Psoas muscle (tissue), 8 donors: ENCODE results near the gene TMEM147. TPM values are rescaled to one million over a fixed set of nuclear protein-coding genes. Genes with fewer than 3 reads are reported as not detected.

Experiments
- ATAC-seq, 4 donors: fragments of 200-7000 bp; cut with Tn5 transposase; one replicate each; pipeline ENCODE4 v1.9.1; 2020; ENCODE audit warnings: moderate library complexity in 3 of 4, mild to moderate bottlenecking in 2 of 4
- DNase-seq, 2 donors: peaks; one replicate each; pipeline ENCODE4 v3.0.0-alpha.2; 2020
- H3K27ac ChIP-seq: fragments of 200-600 bp; one replicate; pipeline ENCODE4 v1.8.0; 2022
- H3K27me3 ChIP-seq, 3 donors: fragments of 200-600 bp in 1 of 3; one replicate each; pipeline versions ENCODE4 v1.6.1 to v1.8.0; 2013 to 2022; ENCODE audit warnings: low read length in 2 of 3, mild to moderate bottlenecking in 2 of 3, moderate library complexity in 1 of 3; ENCODE audit not compliant: insufficient read depth in 3 of 3
- H3K36me3 ChIP-seq, 2 donors: fragments of 200-600 bp in 1 of 2; one replicate each; pipeline versions ENCODE4 v1.6.1 to v1.8.0; 2013 to 2022; ENCODE audit warnings: low read depth in 1 of 2, mild to moderate bottlenecking in 1 of 2, moderate library complexity in 1 of 2; ENCODE audit not compliant: insufficient read depth in 1 of 2
- H3K4me1 ChIP-seq: fragments of 200-600 bp; one replicate; pipeline ENCODE4 v1.8.0; 2022
- H3K4me3 ChIP-seq: fragments of 200-600 bp; one replicate; pipeline ENCODE4 v1.8.0; 2022; ENCODE audit warnings: mild to moderate bottlenecking
- H3K9me3 ChIP-seq: fragments of 200-600 bp; one replicate; pipeline ENCODE4 v1.8.0; 2022
- CTCF ChIP-seq: fragments of 200-600 bp; IDR thresholded peaks from one replicate; pipeline ENCODE4 v1.8.0; 2022; ENCODE audit warnings: antibody characterized with exemption
- WGBS, 3 donors: extraction: QIAGEN DNeasy Blood & Tissue Kit; methylation state at CpG; one replicate each; pipeline versions ENCODE4 v1.1.6 to v1.1.7; 2013; 5-methylcytosine and 5-hydroxymethylcytosine counted together
- intact Hi-C, 2 donors: fragments of 100-400 bp; cut with DNase I; formaldehyde crosslinking; loops; one replicate each; pipeline versions ENCODE4 v1.11.0 to v1.14.2; 2022
- polyA plus RNA-seq, 3 donors: library from polyadenylated mRNA; stranded (reverse); fragments of 200-250 nt; gene quantifications; one replicate each; pipeline ENCODE4 v1.2.3, GENCODE V29; 2013
- total RNA-seq, 4 donors: library from RNA; stranded (reverse); fragmentation: NEBNext Ultra II Directional in 2 of 4; extraction: Animal tissue kit (Norgen Biotek cat#: 25700) in 2 of 4; gene quantifications; one replicate each; pipeline versions ENCODE4 v1.2.1 to v1.2.4, GENCODE V29; 2021 to 2023
- donor health status: healthy with polysubstance abuse.
- donor health status: DM: no; HTN: no; CAD: no; lungs with moderate emphysema.
- donor health status: Bipolar disorder and iron deficiency.
- donor health status: healthy.
- donor health status: DM: yes; HTN: yes; CAD: no.
- donor health status: DM: no; HTN: no; CAD: no.
- donor health status: DM: no; HTN: no; CAD: no.
- donor health status: DM: yes; HTN: yes; CAD: no.

The TMEM147 gene
- total and polyA plus RNA-seq, 7 donors, result 77.1 to 245 (median 103) TPM

DNA sequence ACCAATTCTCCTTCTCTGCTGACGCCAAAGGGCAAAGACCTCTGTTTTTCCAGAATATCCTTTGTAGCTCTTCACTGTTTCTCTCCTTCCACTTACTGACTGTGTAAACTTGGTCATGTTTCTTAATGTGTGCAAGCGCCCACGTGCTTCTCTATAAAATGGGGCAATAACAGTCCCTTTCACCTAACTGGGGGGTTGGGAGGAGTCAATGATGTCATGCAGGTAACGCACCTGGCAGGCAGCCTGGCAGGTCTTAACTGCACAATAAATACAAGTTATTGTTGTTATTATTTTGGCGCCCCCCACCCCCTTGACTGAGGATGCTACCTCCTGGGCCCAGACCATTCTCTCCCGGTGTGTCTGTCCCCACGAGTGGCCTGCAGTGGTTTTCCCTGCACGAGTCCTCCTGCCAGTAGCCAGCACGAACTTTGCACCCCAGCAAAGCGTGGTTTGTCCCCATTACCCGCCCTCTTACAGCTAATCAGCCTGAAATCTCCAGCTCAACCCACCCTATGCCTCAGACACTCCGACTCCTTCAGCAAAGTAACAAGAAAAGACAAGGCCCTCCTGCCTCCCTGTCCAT, 22.6 kb upstream of the TMEM147 start:
- Histone ChIP-seq H3K9me3 (no peaks in the 10 kb centered on the region), H3K36me3 (no peaks in the 10 kb centered on the region), H3K4me1 (no peaks in the 10 kb centered on the region), H3K27me3 (peaks cover 0 to 31% (median 4%) of the 10 kb centered on the region in 3 donors), H3K27ac (no peak overlapping the region), H3K4me3 (no peak overlapping the region)
- no peak for DNase-seq
- no peak for ATAC-seq
- TF ChIP-seq CTCF, result no peak
- 74 to 79% (median 78%) methylated on average over 12 of the region's 12 CpGs for WGBS, 3 donors
- intact Hi-C loops, result no loop called here

DNA sequence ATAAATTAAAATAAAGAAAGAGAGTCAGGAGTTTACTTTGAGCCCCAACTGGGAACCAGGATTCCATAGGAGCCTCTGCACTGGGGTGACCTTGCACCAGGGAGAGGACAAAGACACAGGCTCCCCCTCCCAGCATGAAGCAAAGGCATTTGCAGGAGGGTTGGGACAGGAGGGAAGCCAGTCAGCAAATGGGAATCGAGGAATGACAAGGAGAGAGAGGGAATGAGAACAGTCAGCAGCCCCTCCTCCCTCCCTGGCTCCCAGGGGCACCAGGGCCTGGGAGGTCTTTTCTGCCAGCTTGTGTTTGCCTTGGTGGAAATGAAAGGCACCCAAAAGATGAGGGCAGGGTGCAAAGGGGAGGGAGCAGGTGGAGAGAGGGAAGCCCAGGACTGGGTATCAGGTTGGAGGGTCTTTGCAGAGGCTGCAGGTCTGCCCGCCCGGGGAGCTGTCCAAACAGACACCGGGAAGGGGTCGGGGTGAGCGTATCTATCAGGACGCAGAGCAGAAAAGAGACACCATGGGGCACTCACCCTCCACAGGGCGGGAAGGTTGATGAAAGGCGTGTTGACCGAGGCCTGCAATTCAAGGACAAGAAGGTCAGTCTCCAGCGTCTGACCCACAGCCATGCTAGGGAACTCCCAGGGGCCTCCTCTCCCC, 21.1 kb upstream of the TMEM147 start:
- no peak for DNase-seq
- no peak overlapping the region for H3K27ac ChIP-seq
- H3K4me1 ChIP-seq, result no peaks in the 10 kb centered on the region
- H3K9me3 ChIP-seq, result no peaks in the 10 kb centered on the region
- H3K4me3 ChIP-seq, result no peak overlapping the region
- WGBS, 3 donors, result 12 to 19% (median 17%) methylated on average over 11 of the region's 11 CpGs
- no peak for ATAC-seq
- no peaks in the 10 kb centered on the region for H3K36me3 ChIP-seq
- no peak for TF ChIP-seq CTCF
- intact Hi-C loops, result no loop called here
- H3K27me3 ChIP-seq, result peaks cover 0 to 38% (median 4%) of the 10 kb centered on the region in 3 donors

GRCh38 chr19:35525873-35526272, 19.6 kb upstream of the TMEM147 start:
- DNase-seq (no peak), ATAC-seq (no peak)
- no peaks in the 10 kb centered on the region for H3K4me1 ChIP-seq
- 59 to 77% (median 74%) methylated on average over 4 of the region's 4 CpGs for WGBS, 3 donors
- no peak overlapping the region for H3K4me3 ChIP-seq
- H3K27me3 ChIP-seq, result peaks cover 0 to 47% (median 9%) of the 10 kb centered on the region in 3 donors
- intact Hi-C loops, result no loop called here
- H3K27ac ChIP-seq, result no peak overlapping the region
- no peaks in the 10 kb centered on the region for H3K9me3 ChIP-seq
- TF ChIP-seq CTCF, result no peak
- H3K36me3 ChIP-seq, result no peaks in the 10 kb centered on the region

DNA sequence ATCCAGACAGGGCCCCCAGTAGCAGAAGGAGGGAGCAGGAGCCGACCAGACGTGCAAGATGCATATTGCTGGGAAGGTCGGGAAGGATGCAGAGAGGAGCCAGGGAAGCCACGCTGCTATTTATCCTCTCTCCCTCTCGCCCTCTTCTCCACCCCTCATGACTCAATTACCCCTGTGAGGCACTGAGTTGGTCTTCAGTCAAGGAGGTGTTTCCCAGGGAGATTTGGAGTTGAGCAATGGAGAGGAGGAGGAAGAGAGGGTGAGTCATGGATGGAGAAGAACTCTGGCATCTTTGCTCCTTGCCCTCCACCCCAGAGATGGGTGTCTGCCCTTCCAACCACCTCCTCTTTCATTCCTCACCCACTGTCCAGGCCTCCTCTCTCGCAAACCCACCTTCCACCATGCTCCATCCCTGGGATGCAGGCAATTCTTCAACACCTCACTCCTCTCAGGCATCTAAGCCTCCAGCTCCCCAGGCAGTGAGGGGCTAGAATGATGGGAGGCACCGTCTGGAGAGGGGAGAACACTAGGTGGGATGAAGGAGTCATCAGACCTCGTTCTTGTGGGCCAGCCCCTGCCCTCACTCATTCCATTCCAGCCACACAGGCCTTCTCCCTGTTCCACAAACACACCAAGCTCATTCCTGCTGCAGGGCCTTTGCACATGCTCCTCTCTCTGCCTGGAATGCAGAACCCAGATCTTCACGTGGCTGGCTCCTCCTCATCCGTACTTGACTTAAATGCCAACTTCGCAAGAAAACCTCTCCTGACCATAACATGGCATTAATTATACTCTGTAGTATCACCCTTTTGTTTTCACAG, 17.0 kb upstream of the TMEM147 start, which contains the start of gene SBSN:
Gene SBSN (minus strand): TSS at position 94 of the 821 bp plus-strand sequence. CDS start 30 bp downstream, at position 64.
- no peak for DNase-seq
- no peak for ATAC-seq
- 72 to 77% (median 73%) methylated on average over 11 of the region's 11 CpGs for WGBS, 3 donors

More for the DNA sequence above, 17.0 kb upstream of the TMEM147 start, which contains the start of gene SBSN:
- TF ChIP-seq CTCF, result no peak
- no peaks in the 10 kb centered on the region for H3K4me1 ChIP-seq
- no peaks in the 10 kb centered on the region for H3K9me3 ChIP-seq
- intact Hi-C loops, result no loop called here
- no peak within 1 kb of the TSS for H3K27ac ChIP-seq
- no peak within 1 kb of the TSS for H3K4me3 ChIP-seq
- H3K36me3 ChIP-seq, result no peaks in the 10 kb centered on the region
- peaks cover 0 to 69% (median 8%) of the 10 kb centered on the region in 3 donors for H3K27me3 ChIP-seq
